ENCODE data around the gene CDC20B. TPM values are rescaled to one million over a fixed set of nuclear protein-coding genes. Genes with fewer than 3 reads are reported as not detected.

The CDC20B gene
- total and polyA plus RNA-seq, 3 donors from 2014 or later, result 2.8 to 15.6 (median 4.8) TPM

DNA sequence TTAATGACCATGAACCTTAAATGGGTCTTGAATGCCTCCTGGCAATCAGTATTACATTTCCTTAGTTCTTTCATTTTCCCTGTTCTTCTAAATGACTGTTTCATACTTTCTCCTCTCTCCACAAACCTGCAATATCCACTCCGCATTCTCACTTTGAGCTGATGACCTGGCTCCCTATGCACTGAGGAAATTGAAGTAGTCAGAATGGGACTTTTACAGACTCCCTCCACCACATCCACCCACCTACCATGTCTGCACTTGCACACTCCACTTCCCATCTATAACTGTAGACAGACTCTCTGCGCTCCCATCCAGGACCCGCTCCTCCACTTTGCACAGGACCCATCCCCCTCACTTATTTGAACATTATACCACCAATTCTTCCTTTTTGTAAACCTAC lies 106.7 kb downstream of the CDC20B start:
- TF ChIP-seq POLR2A (IDR thresholded peaks at IDR 0.05) (no peak), CTCF (IDR thresholded peaks at IDR 0.05) (no peak)
- Histone ChIP-seq H3K4me3 (no peak overlapping the region), H3K9me3 (no peaks in the 10 kb centered on the region), H3K27ac (no peak overlapping the region), H3K4me1 (no peaks in the 10 kb centered on the region), H3K27me3 (no peaks in the 10 kb centered on the region), H3K36me3 (ENCODE audit: low read depth, missing control alignments) (no peaks in the 10 kb centered on the region)
- DNase-seq, result no peak
- intact Hi-C loops (cut with DNase I; ENCODE audit: low total_unique reads), result no loop called here
- 92 to 95% methylated on average over 3 of the region's 3 CpGs for WGBS, 2 donors

DNA sequence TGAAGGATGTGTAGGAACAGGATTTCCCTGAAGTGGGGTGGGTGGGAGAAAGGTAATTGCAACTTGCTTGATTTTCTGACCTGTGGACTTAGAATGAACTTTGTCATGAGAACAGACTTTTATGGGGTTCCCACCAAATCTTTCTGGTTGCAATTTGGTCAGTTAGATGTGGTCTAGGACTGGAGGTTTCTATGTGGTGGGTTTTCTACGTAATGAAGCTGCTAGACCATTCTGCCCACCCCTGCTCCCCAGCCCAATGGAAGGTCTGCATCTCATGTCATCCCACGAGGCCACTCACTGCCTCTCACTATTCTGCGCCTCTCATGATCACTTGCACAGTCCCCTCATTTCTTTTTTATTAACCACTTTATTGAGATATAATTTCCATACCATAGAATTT lies 108.5 kb downstream of the CDC20B start:
- H3K4me3 ChIP-seq, result no peak overlapping the region
- no peak overlapping the region for H3K27ac ChIP-seq
- no peak for DNase-seq
- intact Hi-C loops (cut with DNase I; ENCODE audit: low total_unique reads), result no loop called here
- no peaks in the 10 kb centered on the region for H3K27me3 ChIP-seq
- no peaks in the 10 kb centered on the region for H3K9me3 ChIP-seq
- H3K4me1 ChIP-seq, result no peaks in the 10 kb centered on the region
- WGBS, 2 donors, result 92 to 93% methylated on average over 3 of the region's 3 CpGs
- TF ChIP-seq POLR2A (IDR thresholded peaks at IDR 0.05) (no peak), CTCF (IDR thresholded peaks at IDR 0.05) (no peak)
- no peaks in the 10 kb centered on the region for H3K36me3 ChIP-seq (ENCODE audit: low read depth, missing control alignments)

DNA sequence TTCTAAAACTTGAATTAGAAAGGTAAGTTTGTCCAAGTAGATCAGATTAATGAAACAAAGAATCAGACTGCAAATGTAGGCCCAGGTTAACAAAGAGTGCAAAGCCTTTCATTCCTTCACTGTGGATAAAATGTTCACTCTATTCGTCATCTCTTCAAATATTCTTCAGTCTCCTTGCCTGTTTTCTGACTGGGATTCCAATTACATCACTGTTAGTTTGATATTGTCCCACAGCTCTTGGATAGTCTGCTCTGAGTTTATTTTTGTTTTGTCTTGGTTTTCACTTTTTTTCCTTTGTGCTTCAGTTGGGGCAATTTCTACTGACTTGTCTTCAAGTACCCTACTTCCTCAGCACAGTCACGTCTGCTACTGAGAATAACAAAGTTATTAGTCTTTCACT lies 109.1 kb downstream of the CDC20B start:
- no peak for DNase-seq
- Histone ChIP-seq H3K27ac (no peak overlapping the region), H3K9me3 (no peaks in the 10 kb centered on the region), H3K36me3 (ENCODE audit: low read depth, missing control alignments) (no peaks in the 10 kb centered on the region), H3K4me1 (no peaks in the 10 kb centered on the region), H3K27me3 (no peaks in the 10 kb centered on the region), H3K4me3 (no peak overlapping the region)
- intact Hi-C loops (cut with DNase I; ENCODE audit: low total_unique reads), result no loop called here
- 73 to 84% methylated on average over 2 of the region's 2 CpGs for WGBS, 2 donors
- no peak for TF ChIP-seq CTCF (IDR thresholded peaks at IDR 0.05)
- no peak for TF ChIP-seq POLR2A (IDR thresholded peaks at IDR 0.05)

DNA sequence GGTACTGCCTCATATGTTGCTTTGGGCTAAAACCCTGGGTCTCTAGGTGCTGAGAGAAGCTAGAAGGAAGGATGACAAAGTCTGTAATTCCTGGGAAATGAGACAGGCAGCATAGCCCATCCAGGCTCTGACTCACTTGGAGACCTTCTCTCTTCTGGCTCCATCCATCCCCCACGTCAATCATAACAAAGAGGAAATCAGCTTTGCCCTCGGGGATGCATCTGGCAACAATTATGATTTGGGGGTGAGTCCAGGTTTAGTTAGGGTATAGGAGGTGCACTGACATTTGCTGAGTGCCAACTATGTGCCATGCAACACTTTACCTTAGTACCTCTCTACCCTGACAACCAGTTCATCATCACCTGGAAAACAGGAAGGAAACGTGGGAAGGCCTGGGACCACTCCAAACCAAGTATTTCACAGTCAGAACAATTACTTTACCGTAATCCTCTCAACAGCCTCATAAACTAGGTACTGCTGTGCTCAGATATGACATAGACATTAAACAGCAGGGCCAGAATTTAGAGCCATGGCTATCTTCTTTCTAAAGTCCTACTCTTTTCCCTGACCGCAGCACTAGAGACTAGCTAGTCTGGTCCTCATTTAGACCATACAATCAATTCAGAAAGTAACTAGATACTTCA lies 109.6 kb downstream of the CDC20B start:
- no peaks in the 10 kb centered on the region for H3K4me1 ChIP-seq
- no peaks in the 10 kb centered on the region for H3K27me3 ChIP-seq
- WGBS, 2 donors, result 80 to 81% methylated on average over 5 of the region's 5 CpGs
- DNase-seq, result no peak
- no peak overlapping the region for H3K4me3 ChIP-seq
- no peak overlapping the region for H3K27ac ChIP-seq
- intact Hi-C loops (cut with DNase I; ENCODE audit: low total_unique reads), result no loop called here
- TF ChIP-seq POLR2A (IDR thresholded peaks at IDR 0.05) (no peak), CTCF (IDR thresholded peaks at IDR 0.05) (no peak)
- no peaks in the 10 kb centered on the region for H3K9me3 ChIP-seq
- H3K36me3 ChIP-seq (ENCODE audit: low read depth, missing control alignments), result no peaks in the 10 kb centered on the region

MicroRNAs encoded within 50 kb of the gene (microRNA counts, 767-probe panel; counts per million panel counts)
- 0 to 152 counts per million in 2 donors for microRNA hsa-miR-449a
- 0 to 152 counts per million in 2 donors for microRNA hsa-miR-449b-5p
- microRNA hsa-miR-449c-5p, result 0 to 152 counts per million in 2 donors

Small RNA genes within 50 kb of the gene (microRNA-seq; reads per million reads assigned to microRNA genes)
- gene MIR449A (ENCODE audit: borderline number of aligned reads in 2 of 2, borderline replicate concordance in 1 of 2) (1,718 to 7,086 reads per million in 2 donors), gene MIR449B (ENCODE audit: borderline number of aligned reads in 2 of 2, borderline replicate concordance in 1 of 2) (9.7 to 31.1 reads per million in 2 donors), gene MIR449C (ENCODE audit: borderline number of aligned reads in 2 of 2, borderline replicate concordance in 1 of 2) (17.4 to 47.6 reads per million in 2 donors)

Small RNA genes within 50 kb of the gene (small RNA-seq; reads per million reads assigned to genes)
- gene MIR449A (2.6 to 4.3 reads per million in 2 donors), gene MIR449B (0.09 to 0.28 reads per million in 2 donors), gene MIR449C (2.7 to 3.3 reads per million in 2 donors)

Other genes with a start within 250 kb of the CDC20B start
- gene ESM1, start 187.6 kb downstream of the CDC20B start, total RNA-seq, result under 1 TPM; 0.50 to 0.87 TPM
- 1.1 TPM for gene ESM1, start 187.6 kb downstream of the CDC20B start, polyA plus RNA-seq (ENCODE audit: insufficient read depth, low read depth, low replicate concordance)
- gene GZMK, start 148.9 kb downstream of the CDC20B start, total RNA-seq, result 1 to 10 TPM in 1 of 2 donors, not detected in 1; 1.1 TPM
- 3.2 TPM for gene GZMK, start 148.9 kb downstream of the CDC20B start, polyA plus RNA-seq (ENCODE audit: insufficient read depth, low read depth, low replicate concordance)
- under 1 TPM in 1 of 2 donors, not detected in 1; 0.37 TPM for gene GZMA, start 70.5 kb downstream of the CDC20B start, total RNA-seq
- gene GZMA, start 70.5 kb downstream of the CDC20B start, polyA plus RNA-seq (ENCODE audit: insufficient read depth, low read depth, low replicate concordance), result 7.1 TPM
- 10 to 100 TPM in 1 of 2 donors, 1 to 10 TPM in 1; 8.2 to 12.3 TPM for gene GPX8, start 13.0 kb downstream of the CDC20B start, total RNA-seq
- 13.9 TPM for gene GPX8, start 13.0 kb downstream of the CDC20B start, polyA plus RNA-seq (ENCODE audit: insufficient read depth, low read depth, low replicate concordance)
- gene MCIDAS, start 54.1 kb upstream of the CDC20B start, total RNA-seq, result under 1 TPM; 0.39 to 0.68 TPM
- gene MCIDAS, start 54.1 kb upstream of the CDC20B start, polyA plus RNA-seq (ENCODE audit: insufficient read depth, low read depth, low replicate concordance), result 0.42 TPM
- gene CCNO, start 60.4 kb upstream of the CDC20B start, total RNA-seq, result 10 to 100 TPM; 13.8 to 14.4 TPM
- gene CCNO, start 60.4 kb upstream of the CDC20B start, polyA plus RNA-seq (ENCODE audit: insufficient read depth, low read depth, low replicate concordance), result 19.9 TPM
- gene DHX29, start 134.5 kb upstream of the CDC20B start, total RNA-seq, result 10 to 100 TPM; 19.0 to 26.8 TPM
- 8.8 TPM for gene DHX29, start 134.5 kb upstream of the CDC20B start, polyA plus RNA-seq (ENCODE audit: insufficient read depth, low read depth, low replicate concordance)
- 100 to 1,000 TPM; 108 to 126 TPM for gene MTREX, start 134.8 kb upstream of the CDC20B start, total RNA-seq
- 33.7 TPM for gene MTREX, start 134.8 kb upstream of the CDC20B start, polyA plus RNA-seq (ENCODE audit: insufficient read depth, low read depth, low replicate concordance)

Measured in testis (tissue), 3 donors.